Lung (tissue), 12 donors: ENCODE measurements around the gene MYO7A. TPM values are rescaled to one million over a fixed set of nuclear protein-coding genes. Genes with fewer than 3 reads are reported as not detected.

ENCODE experiments used
- ATAC-seq: fragments of 200-7000 bp; cut with Tn5 transposase; one replicate; pipeline ENCODE4 v1.9.1; 2020; ENCODE audit warnings: moderate number of reproducible peaks; ENCODE audit not compliant: insufficient read depth, low FRiP score
- DNase-seq, 3 donors: peaks; one replicate each; pipeline ENCODE4 v3.0.0-alpha.2; 2013 to 2017
- H3K27ac ChIP-seq, 2 donors: one replicate each; pipeline ENCODE4 v1.5.1; 2013; ENCODE audit warnings: mild to moderate bottlenecking in 2 of 2, moderate library complexity in 2 of 2, control low read depth in 1 of 2, inconsistent platforms in 1 of 2, low read depth in 1 of 2, low read length in 1 of 2
- H3K27me3 ChIP-seq, 3 donors: one replicate each; pipeline ENCODE4 v1.5.1; 2013; ENCODE audit warnings: low read length in 2 of 3; ENCODE audit not compliant: control insufficient read depth in 3 of 3, insufficient read depth in 3 of 3
- H3K36me3 ChIP-seq, 4 donors: one replicate each; pipeline ENCODE4 v1.5.1; 2013; ENCODE audit warnings: low read length in 4 of 4, mild to moderate bottlenecking in 1 of 4, moderate library complexity in 1 of 4; ENCODE audit not compliant: control insufficient read depth in 4 of 4, insufficient read depth in 4 of 4
- H3K4me1 ChIP-seq, 5 donors: one replicate each; pipeline ENCODE4 v1.5.1; 2013; ENCODE audit warnings: low read length in 5 of 5, mild to moderate bottlenecking in 2 of 5, moderate library complexity in 1 of 5; ENCODE audit not compliant: control insufficient read depth in 5 of 5, insufficient read depth in 5 of 5
- H3K4me3 ChIP-seq: one replicate; pipeline ENCODE4 v1.5.1; 2013; ENCODE audit warnings: mild to moderate bottlenecking, control low read depth, moderate library complexity
- H3K9ac ChIP-seq, 2 donors: one replicate each; pipeline ENCODE4 v1.5.1; 2013; ENCODE audit warnings: low read length in 2 of 2, control low read depth in 1 of 2; ENCODE audit not compliant: insufficient read depth in 1 of 2
- H3K9me3 ChIP-seq, 4 donors: one replicate each; pipeline ENCODE4 v1.5.1; 2013; ENCODE audit warnings: low read length in 3 of 4, mild to moderate bottlenecking in 1 of 4, moderate library complexity in 1 of 4; ENCODE audit not compliant: control insufficient read depth in 4 of 4, insufficient read depth in 3 of 4
- WGBS, 2 donors: extraction: QIAGEN DNeasy Blood & Tissue Kit; methylation state at CpG; one replicate each; pipeline ENCODE4 v1.1.7; 2013; 5-methylcytosine and 5-hydroxymethylcytosine counted together
- polyA plus RNA-seq, 2 donors: library from polyadenylated mRNA; stranded (reverse); fragments of 200-250 nt; gene quantifications; one replicate each; pipeline ENCODE4 v1.2.1, GENCODE V29; 2013
- total RNA-seq, 2 donors: library from RNA; depleted of rRNA in 1 of 2; stranded (reverse); fragments of >200 nt in 1 of 2; gene quantifications; one replicate each; pipeline ENCODE4 v1.2.1, GENCODE V29; 2014 to 2021
- TF ChIP-seq, protein P1 (sequence below): IDR thresholded peaks from 2 replicates; pipeline ENCODE4 v1.5.1; 2012; ENCODE audit warnings: mild to moderate bottlenecking; ENCODE audit errors: control extremely low read depth, extremely low read depth
- donor health status: control.
- donor health status: control.
- donor health status: Bipolar disorder and iron deficiency.
- donor health status: healthy.
- donor health status: DM: yes; HTN: yes; CAD: no.

The MYO7A gene
- total and polyA plus RNA-seq, 4 donors = 1.8 to 10.2 (median 6.3) TPM

DNA sequence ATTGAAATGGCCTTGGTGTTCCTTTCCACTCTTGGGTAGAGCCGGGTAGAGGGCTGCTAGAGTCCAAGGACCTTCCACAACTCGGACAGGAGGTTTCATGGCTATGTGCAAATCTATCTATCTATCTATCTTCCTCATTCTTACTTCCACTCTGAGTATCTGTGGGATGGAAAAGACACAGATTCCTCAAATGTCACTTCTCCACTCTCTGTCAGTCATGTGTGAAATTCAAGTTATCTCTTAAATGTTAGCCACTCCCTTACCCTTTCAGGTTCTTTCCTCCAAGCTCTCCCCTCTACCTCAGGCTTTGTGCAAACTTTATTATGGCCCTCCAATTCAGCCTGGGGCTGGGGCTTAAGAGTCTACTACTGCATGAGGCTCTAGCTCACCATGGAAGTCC lies 89.1 kb downstream of the MYO7A start:
- no peak for ATAC-seq
- TF ChIP-seq, protein P1, sequence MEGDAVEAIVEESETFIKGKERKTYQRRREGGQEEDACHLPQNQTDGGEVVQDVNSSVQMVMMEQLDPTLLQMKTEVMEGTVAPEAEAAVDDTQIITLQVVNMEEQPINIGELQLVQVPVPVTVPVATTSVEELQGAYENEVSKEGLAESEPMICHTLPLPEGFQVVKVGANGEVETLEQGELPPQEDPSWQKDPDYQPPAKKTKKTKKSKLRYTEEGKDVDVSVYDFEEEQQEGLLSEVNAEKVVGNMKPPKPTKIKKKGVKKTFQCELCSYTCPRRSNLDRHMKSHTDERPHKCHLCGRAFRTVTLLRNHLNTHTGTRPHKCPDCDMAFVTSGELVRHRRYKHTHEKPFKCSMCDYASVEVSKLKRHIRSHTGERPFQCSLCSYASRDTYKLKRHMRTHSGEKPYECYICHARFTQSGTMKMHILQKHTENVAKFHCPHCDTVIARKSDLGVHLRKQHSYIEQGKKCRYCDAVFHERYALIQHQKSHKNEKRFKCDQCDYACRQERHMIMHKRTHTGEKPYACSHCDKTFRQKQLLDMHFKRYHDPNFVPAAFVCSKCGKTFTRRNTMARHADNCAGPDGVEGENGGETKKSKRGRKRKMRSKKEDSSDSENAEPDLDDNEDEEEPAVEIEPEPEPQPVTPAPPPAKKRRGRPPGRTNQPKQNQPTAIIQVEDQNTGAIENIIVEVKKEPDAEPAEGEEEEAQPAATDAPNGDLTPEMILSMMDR = no peak
- Histone ChIP-seq H3K27ac (no peak overlapping the region), H3K4me1 (no peaks in the 10 kb centered on the region), H3K9ac (no peak overlapping the region), H3K4me3 (no peak overlapping the region), H3K36me3 (no peaks in the 10 kb centered on the region), H3K9me3 (no peaks in the 10 kb centered on the region), H3K27me3 (no peaks in the 10 kb centered on the region)
- no peak for DNase-seq
- 78 to 86% methylated on average over 2 of the region's 2 CpGs for WGBS, 2 donors

DNA sequence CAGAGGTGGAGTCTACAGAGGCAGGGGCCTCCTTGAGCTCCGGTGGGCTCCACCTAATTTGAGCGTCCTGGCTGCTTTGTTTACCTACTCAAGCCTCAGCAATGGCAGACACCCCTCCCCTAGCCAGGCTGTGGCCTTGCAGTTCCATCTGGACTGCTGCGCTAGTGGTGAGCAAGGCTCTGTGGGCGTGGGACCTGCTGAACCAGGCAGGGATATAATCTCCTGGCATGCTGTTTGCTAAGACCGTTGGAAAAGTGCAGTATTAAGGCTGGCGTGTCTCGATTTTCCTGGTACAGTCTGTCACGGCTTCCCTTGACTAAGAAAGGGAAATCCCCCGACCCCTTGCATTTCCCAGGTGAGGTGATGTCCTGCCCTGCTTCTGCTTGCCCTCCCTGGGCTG lies 95.8 kb downstream of the MYO7A start:
- no peak overlapping the region for H3K9ac ChIP-seq
- WGBS, 2 donors = 82 to 84% methylated on average over 9 of the region's 9 CpGs
- no peak for DNase-seq

DNA sequence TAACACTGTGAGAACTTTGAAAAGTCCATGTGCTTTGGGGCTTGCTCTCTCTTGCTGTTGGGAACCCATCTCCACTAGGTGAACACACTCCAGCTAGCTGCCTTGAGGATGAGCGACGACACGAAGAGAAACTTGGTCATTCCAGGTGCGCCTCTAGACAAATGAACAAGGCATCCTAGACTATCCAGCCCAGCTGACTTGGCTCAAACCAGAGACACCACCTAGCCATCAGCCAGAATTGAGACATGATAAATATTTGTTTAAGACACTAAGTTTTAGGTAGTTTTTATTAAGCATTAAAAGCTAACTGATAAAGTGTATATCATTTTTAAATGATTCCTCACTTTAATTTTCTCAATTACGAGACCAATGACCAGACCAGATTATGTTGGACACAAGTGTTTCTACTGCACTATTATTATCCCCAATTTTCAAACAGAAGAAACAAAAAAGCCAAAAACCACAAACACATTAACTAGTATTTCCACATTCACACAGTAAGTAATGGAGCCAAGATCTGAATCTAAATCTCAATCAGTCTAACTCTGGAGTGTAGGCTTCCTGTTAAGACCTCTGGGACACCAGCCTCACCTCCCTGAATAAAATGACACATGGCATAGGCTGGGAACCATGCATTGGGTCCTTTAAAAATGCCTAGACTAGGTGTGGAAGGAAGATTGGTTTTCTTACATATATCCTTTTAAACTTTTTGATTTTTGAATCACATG lies 103.0 kb downstream of the MYO7A start:
- H3K9me3 ChIP-seq = peaks cover 0 to 2% (median 0%) of the 10 kb centered on the region in 4 donors
- no peak overlapping the region for H3K27ac ChIP-seq
- TF ChIP-seq, protein P1 = no peak
- WGBS, 2 donors = 95 to 97% methylated on average over 5 of the region's 5 CpGs
- ATAC-seq (peak; percentile 27), DNase-seq (no peak)
- no peaks in the 10 kb centered on the region for H3K27me3 ChIP-seq
- no peaks in the 10 kb centered on the region for H3K4me1 ChIP-seq
- H3K4me3 ChIP-seq = no peak overlapping the region
- H3K36me3 ChIP-seq = no peaks in the 10 kb centered on the region
- H3K9ac ChIP-seq = no peak overlapping the region

More for the DNA sequence above, 95.8 kb downstream of the MYO7A start:
- Histone ChIP-seq H3K36me3 (no peaks in the 10 kb centered on the region), H3K4me3 (no peak overlapping the region), H3K27ac (no peak overlapping the region), H3K4me1 (no peaks in the 10 kb centered on the region), H3K9me3 (peaks cover 0 to 2% (median 0%) of the 10 kb centered on the region in 4 donors), H3K27me3 (no peaks in the 10 kb centered on the region)
- TF ChIP-seq, protein P1 = no peak
- ATAC-seq = no peak
